COLO668 (cell line): ENCODE results near the gene SCN5A.
"Not testable (repeated sequence)": the region's sequence is repeated elsewhere in the genome, so short reads cannot be mapped to it uniquely, and the experiment has no call there.

Experiments
- DNase-seq: peaks from one replicate; lab custom pipeline; 2025; ENCODE audit not compliant: unreplicated experiment; lab: John Stamatoyannopoulos, UW

The SCN5A gene

GRCh38 chr3:38580450-38581382 is 68.8 kb downstream of the SCN5A start:
- DNase-seq: no peak

- DNase-seq: no peak
Measured at GRCh38 chr3:38579551-38580449, 69.7 kb downstream of the SCN5A start.

- peak; percentile 22 for DNase-seq
Measured at GRCh38 chr3:38579141-38579540, 70.3 kb downstream of the SCN5A start.

- DNase-seq: no peak
Measured at GRCh38 chr3:38578551-38578950, 70.9 kb downstream of the SCN5A start.

- no peak for DNase-seq
Measured at GRCh38 chr3:38578081-38578475, 71.4 kb downstream of the SCN5A start.

GRCh38 chr3:38577371-38578080 is 72.0 kb downstream of the SCN5A start:
- no peak for DNase-seq

GRCh38 chr3:38576526-38577370 is 72.7 kb downstream of the SCN5A start:
- DNase-seq: no peak

- DNase-seq: no peak
Measured at GRCh38 chr3:38576131-38576525, 73.4 kb downstream of the SCN5A start.

GRCh38 chr3:38575279-38575843 is 74.1 kb downstream of the SCN5A start:
- no peak for DNase-seq

- DNase-seq: no peak
Measured at GRCh38 chr3:38574411-38575278, 74.8 kb downstream of the SCN5A start.

- DNase-seq: no peak
Measured at GRCh38 chr3:38573556-38573955, 75.9 kb downstream of the SCN5A start.

- DNase-seq: no peak
Measured at GRCh38 chr3:38573111-38573510, 76.4 kb downstream of the SCN5A start.

- DNase-seq: no peak
Measured at GRCh38 chr3:38567498-38567897, 82.0 kb downstream of the SCN5A start.

- DNase-seq: not testable (repeated sequence)
Measured at GRCh38 chr3:38566794-38567193, 82.7 kb downstream of the SCN5A start.

- DNase-seq: no peak
Measured at GRCh38 chr3:38566215-38566528, 83.3 kb downstream of the SCN5A start.

GRCh38 chr3:38565339-38566214 is 83.9 kb downstream of the SCN5A start:
- no peak for DNase-seq

GRCh38 chr3:38564631-38565338 is 84.7 kb downstream of the SCN5A start:
- no peak for DNase-seq

GRCh38 chr3:38563886-38564270 is 85.6 kb downstream of the SCN5A start:
- DNase-seq: no peak
